ENCODE measurements around the gene TMEM38B. TPM values are rescaled to one million over a fixed set of nuclear protein-coding genes. Genes with fewer than 3 reads are reported as not detected.

The TMEM38B gene
- total RNA-seq, 1 experiment from 2014 or later: 14.5 TPM

- H3K14ac ChIP-seq (ENCODE audit: insufficient read depth, low read length): no peak overlapping the region
- H3K4ac ChIP-seq (ENCODE audit: low read depth, low read length): no peak overlapping the region
- H3K4me1 ChIP-seq (ENCODE audit: insufficient read depth, low read length): no peaks in the 10 kb centered on the region
- Mint-ChIP-seq H3K4me3 (no peak overlapping the region), H3K27me3 (ENCODE audit: low read depth) (no peaks in the 10 kb centered on the region), H3K27ac (no peak overlapping the region), H3K4me1 (peaks cover 28 to 56% of the 10 kb centered on the region in 2 experiments), H3K9me3 (no peaks in the 10 kb centered on the region), H3K36me3 (ENCODE audit: insufficient read depth in 1 of 3, low read depth in 3 of 3) (no peaks in the 10 kb centered on the region)
- no peak overlapping the region for H3K56ac ChIP-seq (ENCODE audit: insufficient read length, low read depth, low read length)
- H3K4me2 ChIP-seq (ENCODE audit: insufficient read depth, insufficient read length, low read length): no peak overlapping the region
- H2BK120ac ChIP-seq (ENCODE audit: low read depth, low read length, poor library complexity, severe bottlenecking): no peak overlapping the region
- WGBS (ENCODE audit: extremely low coverage, insufficient read length, low lambda C conversion rate): no CpG with 5 or more reads among the region's 3 CpGs
- H3K79me1 ChIP-seq (ENCODE audit: insufficient read depth, low read depth, low read length, poor library complexity, severe bottlenecking): no peaks in the 10 kb centered on the region
- H2BK5ac ChIP-seq (ENCODE audit: insufficient read length, low read length): no peak overlapping the region
- H3K79me2 ChIP-seq (ENCODE audit: insufficient read depth, low read length): no peaks in the 10 kb centered on the region
- H2BK15ac ChIP-seq (ENCODE audit: low read depth, low read length): no peak overlapping the region
- H3K9ac ChIP-seq (ENCODE audit: extremely low read depth, insufficient read length, low read length): no peak overlapping the region
- no peak for TF ChIP-seq CTCF (conservative IDR thresholded peaks at IDR 0.05)
- no peaks in the 10 kb centered on the region for H3K23me2 ChIP-seq (ENCODE audit: insufficient read length, low read depth, low read length, poor library complexity, severe bottlenecking)
- no peak overlapping the region for H2AK5ac ChIP-seq (ENCODE audit: insufficient read length, low read length)
- no peak overlapping the region for H3T11ph ChIP-seq (ENCODE audit: low read length)
- H2BK20ac ChIP-seq (ENCODE audit: low read depth, low read length, poor library complexity, severe bottlenecking): no peak overlapping the region
- no peak overlapping the region for H3K18ac ChIP-seq (ENCODE audit: insufficient read length, low read depth, low read length)
- H4K20me1 ChIP-seq (ENCODE audit: control insufficient read depth, insufficient read depth, insufficient read length): no peaks in the 10 kb centered on the region
- no peak overlapping the region for H2BK12ac ChIP-seq (ENCODE audit: insufficient read length, low read depth, low read length)
- H3K27ac ChIP-seq (ENCODE audit: insufficient read length, low read depth, low read length): no peak overlapping the region
- H3K9me3 ChIP-seq (ENCODE audit: control insufficient read depth, low read depth, low read length): no peaks in the 10 kb centered on the region
- H4K91ac ChIP-seq (ENCODE audit: insufficient read length, low read depth, low read length): no peak overlapping the region
- no peak overlapping the region for H2AFZ ChIP-seq (ENCODE audit: low read length)
- H3K23ac ChIP-seq (ENCODE audit: insufficient read length, low read depth, low read length): no peak overlapping the region
- H4K8ac ChIP-seq (replicated peaks; ENCODE audit: insufficient read length, low read depth, low read length): no peak overlapping the region
- DNase-seq: peak; percentile 46
- H4K5ac ChIP-seq (ENCODE audit: insufficient read length, low read depth, low read length): no peak overlapping the region
- H3K27me3 ChIP-seq (ENCODE audit: insufficient read depth, low read length): no peaks in the 10 kb centered on the region
These were observed 20.4 kb upstream of the TMEM38B start for GRCh38 chr9:105673850-105674387.

Measured in H9 (cell line).